MV-4-11 (cell line): ENCODE measurements around the gene TRAPPC2L.

Source experiments
- DNase-seq: peaks from one replicate; lab custom pipeline; 2025; lab: John Stamatoyannopoulos, UW

The TRAPPC2L gene

GRCh38 chr16:88839745-88840599 lies 17.0 kb upstream of the TRAPPC2L start:
- DNase-seq = peak; percentile 95

GRCh38 chr16:88840600-88841215 lies 16.2 kb upstream of the TRAPPC2L start:
- no peak for DNase-seq

- DNase-seq = no peak
These were observed 15.2 kb upstream of the TRAPPC2L start for GRCh38 chr16:88841521-88842307.

- no peak for DNase-seq
These were observed 14.6 kb upstream of the TRAPPC2L start for GRCh38 chr16:88842308-88842756.

- DNase-seq = no peak
These were observed 14.1 kb upstream of the TRAPPC2L start for GRCh38 chr16:88842806-88843205.

GRCh38 chr16:88843256-88843655 lies 13.7 kb upstream of the TRAPPC2L start:
- DNase-seq = no peak

- no peak for DNase-seq
These were observed 12.4 kb upstream of the TRAPPC2L start for GRCh38 chr16:88844419-88845036.

- DNase-seq = no peak
These were observed 10.8 kb upstream of the TRAPPC2L start for GRCh38 chr16:88846088-88846487.

GRCh38 chr16:88847654-88848053 lies 9.3 kb upstream of the TRAPPC2L start:
- no peak for DNase-seq

- DNase-seq = no peak
These were observed 8.4 kb upstream of the TRAPPC2L start for GRCh38 chr16:88848557-88848956.

- no peak for DNase-seq
These were observed 6.3 kb upstream of the TRAPPC2L start for GRCh38 chr16:88850531-88851199.

- DNase-seq = no peak
These were observed 5.3 kb upstream of the TRAPPC2L start for GRCh38 chr16:88851616-88852015.

GRCh38 chr16:88853325-88853941 lies 3.5 kb upstream of the TRAPPC2L start:
- DNase-seq = peak; percentile 75

- DNase-seq = peak; percentile 40
These were observed 2.4 kb upstream of the TRAPPC2L start for GRCh38 chr16:88854306-88855111.

- DNase-seq = no peak
These were observed 1.8 kb upstream of the TRAPPC2L start for GRCh38 chr16:88855176-88855575.

- no peak for DNase-seq
These were observed 1.2 kb upstream of the TRAPPC2L start for GRCh38 chr16:88855736-88856121.

GRCh38 chr16:88856122-88856827 lies 652 bp upstream of the TRAPPC2L start:
- DNase-seq = no peak

GRCh38 chr16:88857728-88858339 lies 907 bp downstream of the TRAPPC2L start:
- peak; percentile 81 for DNase-seq
